CD4-positive, alpha-beta T cell treated with Interferon gamma for 1 hour (primary cell): ENCODE results near the gene ODAD3.

Experiments
- DNase-seq: peaks from one replicate; pipeline ENCODE4 v3.0.0-alpha.2; 2020

The ODAD3 gene

DNA sequence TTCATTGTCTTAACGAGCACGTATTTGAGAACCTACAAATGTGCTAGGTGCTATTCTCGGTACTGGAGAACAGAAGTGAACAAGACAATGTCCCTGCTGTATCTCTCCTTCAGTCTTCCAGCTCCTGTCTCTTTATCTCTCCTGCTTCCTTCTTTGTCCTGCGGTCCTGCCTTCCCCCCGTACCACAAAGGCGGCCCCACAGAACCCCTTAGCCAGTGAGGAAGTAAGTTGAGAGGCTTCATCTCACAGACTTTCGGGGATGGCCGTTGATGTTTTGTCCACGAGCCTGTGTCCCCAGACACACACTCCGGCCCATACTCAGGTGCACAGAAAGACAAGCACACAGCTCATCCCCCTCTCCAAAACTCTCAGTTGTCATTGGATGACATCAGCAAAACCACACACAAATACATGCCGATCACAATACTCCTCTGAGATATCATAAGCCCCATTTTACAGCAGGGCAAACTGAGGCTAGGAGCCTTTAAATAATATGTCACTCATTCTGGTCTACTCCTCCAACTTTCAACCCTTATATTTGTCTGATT, 61.0 kb downstream of the ODAD3 start:
- DNase-seq = no peak

DNA sequence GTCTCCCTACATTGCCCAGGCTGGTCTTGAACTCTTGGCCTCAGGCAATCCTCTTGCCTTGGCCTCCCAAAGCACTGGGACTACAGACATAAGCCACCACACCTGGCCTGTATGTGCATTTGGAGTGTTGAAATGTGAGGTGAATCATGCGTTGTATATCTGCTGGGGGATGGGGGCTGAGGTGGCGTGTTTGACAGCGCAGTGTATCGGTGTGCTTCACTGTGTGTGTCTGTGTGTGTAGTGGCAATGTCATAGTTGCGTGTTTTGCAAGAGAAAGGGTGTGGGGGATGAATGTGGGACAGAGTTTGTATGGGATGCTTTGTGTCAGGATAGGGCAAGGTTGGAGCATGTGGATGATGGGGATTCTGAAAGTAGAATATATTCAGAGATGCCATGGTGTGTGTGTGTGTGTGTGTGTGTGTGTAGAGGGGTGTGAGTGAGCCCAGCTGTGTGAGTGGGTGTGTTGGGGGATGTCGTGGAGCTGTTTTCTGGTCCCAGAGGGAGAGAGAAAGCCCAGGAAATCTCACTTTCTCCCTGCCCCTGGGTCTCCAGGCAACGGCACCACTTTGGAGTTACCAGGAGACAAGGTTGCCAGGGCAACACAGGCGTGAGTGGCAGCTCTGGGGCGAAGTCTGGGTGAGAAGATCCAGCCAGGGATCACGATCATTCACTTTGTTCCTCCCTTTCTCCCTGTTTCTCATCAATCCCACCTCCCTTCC, 61.6 kb downstream of the ODAD3 start:
- DNase-seq = no peak

DNA sequence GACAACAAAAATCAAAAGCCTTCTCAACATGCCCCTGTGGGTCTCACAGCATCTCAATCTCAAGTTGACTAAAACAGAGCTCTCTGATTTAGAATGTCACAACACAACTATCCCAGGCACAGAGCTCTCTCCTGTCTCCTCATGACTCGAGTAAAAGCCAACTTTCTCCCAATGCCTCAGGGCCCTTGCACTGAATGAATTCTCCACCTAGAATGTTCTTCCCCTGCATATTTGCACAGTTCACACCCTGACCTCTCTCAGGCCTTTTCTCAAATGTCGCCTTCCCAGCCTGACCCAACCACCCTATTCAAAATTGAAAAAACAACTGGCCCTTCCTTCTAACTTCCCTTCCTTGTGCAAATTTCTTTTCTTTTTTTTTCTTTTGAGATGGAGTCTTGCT, 64.2 kb downstream of the ODAD3 start:
- DNase-seq = no peak
